NOMO-1 (cell line): ENCODE data around the gene ZNF768.

Source experiments
- DNase-seq, 2 experiments: peaks; one replicate each; lab custom pipeline; 2025; ENCODE audit not compliant: unreplicated experiment in 2 of 2; lab: John Stamatoyannopoulos, UW

The ZNF768 gene

GRCh38 chr16:30474074-30474452, 52.3 kb downstream of the ZNF768 start:
- DNase-seq = no peak
